NCI-H82 treated with DMSO at 0.1 percent for 48 hours (cell line): ENCODE measurements around the gene MRFAP1.
A peak's percentile ranks its signal among the peaks of the same experiment; 100 is the strongest.
"Not testable (repeated sequence)": the region's sequence is repeated elsewhere in the genome, so short reads cannot be mapped to it uniquely, and the experiment has no call there.

Experiments used
- DNase-seq: peaks from one replicate; lab custom pipeline; 2025; ENCODE audit not compliant: unreplicated experiment; lab: John Stamatoyannopoulos, UW

The MRFAP1 gene

DNA sequence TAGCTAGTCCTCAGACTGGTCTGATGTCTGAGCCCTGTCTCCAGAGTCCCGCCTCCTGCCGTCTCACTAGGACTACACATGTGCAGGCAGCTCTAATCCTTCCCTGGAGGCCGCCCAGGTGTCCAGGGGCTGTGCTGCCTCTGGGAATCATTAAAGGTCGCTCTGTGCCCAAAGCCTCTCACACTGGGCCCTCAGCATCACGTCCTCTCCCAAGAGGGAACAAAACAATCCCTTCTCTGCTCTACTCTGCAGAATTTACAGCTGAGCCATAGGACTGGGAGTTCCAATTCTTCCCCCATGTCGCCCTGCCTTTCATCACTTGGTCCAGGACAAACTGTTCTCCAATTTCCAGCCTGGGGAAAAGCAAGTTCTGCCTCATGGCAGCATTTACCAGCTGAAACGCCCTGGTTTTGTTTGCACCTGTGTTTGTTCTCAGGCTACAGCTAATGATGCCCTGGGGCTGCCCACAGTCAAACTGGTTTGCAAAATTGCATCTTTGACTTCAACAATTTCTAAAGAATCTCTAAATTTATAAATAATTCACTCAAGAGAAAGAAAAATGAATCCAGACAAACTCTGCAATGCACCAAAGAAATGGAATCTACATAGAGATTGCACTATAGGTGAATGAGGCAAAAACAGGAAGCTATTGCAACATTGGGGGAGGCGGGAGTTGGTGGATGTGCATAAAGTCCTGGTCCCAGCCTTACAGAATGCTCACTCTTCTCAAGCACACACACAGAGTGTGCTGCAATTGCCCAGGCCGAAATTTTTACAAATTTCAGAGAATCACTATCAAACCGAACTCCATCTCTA lies 7.2 kb upstream of the MRFAP1 start:
- DNase-seq: peak; percentile 10

GRCh38 chr4:6634746-6635145 lies 5.7 kb upstream of the MRFAP1 start:
- DNase-seq: no peak

DNA sequence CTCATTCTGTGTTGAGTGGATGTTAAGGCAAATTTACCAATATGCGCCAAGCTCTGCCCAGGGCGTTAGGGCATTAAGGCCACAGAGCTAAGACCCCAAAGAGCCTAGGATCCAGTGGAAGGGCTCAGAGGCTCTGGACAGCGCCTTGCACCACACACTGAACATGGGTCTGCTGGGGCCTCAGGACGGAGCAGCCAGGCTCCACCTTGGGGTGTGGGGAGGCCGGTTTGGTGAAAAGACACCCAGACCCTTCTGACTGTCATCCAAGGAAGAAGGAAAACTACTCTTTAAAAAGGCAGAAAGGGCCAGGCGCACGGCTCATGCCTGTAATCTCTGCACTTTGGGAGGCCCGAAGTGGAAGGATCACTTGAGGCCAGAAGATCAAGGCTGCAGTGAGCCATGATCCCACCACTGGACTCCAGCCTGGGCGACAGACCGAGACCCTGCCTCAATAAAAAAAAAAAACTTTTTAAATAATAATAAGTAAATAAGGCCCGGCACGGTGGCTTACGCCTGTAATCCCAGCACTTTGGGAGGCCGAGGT lies 1.3 kb upstream of the MRFAP1 start:
- no peak for DNase-seq

DNA sequence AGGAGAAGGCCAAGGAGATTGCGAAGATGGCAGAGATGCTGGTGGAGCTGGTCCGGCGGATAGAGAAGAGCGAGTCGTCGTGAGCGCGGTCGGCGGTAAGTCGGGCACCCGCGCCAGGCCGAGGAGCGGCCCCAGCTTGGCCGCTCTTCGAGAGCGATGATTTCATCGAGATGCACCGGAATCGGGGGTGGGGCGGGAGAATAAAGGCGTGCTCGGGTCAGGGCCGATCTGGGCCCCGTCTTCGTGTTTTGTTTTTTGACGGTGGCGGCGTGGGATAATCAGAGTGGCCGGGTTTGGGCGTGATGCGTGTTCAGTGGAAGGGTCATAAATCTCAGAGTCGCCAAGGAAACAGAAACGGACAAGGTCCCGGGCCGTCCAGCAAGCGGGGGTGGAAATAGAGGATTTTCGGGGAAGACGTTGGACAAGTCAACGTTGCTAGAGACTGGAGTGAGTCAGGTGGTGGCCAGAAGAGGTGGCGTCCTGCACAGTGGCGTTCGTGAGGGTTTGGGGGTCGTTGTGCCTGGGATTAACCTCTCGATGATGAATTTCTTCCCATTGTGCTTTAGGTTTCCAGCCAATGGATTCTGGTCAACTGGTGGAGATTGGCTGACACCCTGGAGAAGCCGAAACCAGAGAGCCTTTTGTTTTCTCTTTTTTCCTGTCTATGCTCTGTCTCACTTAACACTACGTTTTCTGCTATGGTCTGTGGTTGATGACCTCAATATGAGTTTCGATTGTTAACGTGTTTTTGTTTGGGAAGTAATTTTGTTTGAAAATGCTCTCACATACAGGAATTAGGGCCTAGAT lies 882 bp downstream of the MRFAP1 start:
- no peak for DNase-seq

GRCh38 chr4:6641971-6642320 lies 1.5 kb downstream of the MRFAP1 start:
- no peak for DNase-seq

GRCh38 chr4:6643141-6643847 lies 2.8 kb downstream of the MRFAP1 start:
- DNase-seq: no peak

GRCh38 chr4:6644792-6645530 lies 4.5 kb downstream of the MRFAP1 start:
- DNase-seq: no peak

- DNase-seq: no peak
These were observed 6.7 kb downstream of the MRFAP1 start for GRCh38 chr4:6647169-6647568.

- no peak for DNase-seq
These were observed 7.2 kb downstream of the MRFAP1 start for GRCh38 chr4:6647582-6648230.

DNA sequence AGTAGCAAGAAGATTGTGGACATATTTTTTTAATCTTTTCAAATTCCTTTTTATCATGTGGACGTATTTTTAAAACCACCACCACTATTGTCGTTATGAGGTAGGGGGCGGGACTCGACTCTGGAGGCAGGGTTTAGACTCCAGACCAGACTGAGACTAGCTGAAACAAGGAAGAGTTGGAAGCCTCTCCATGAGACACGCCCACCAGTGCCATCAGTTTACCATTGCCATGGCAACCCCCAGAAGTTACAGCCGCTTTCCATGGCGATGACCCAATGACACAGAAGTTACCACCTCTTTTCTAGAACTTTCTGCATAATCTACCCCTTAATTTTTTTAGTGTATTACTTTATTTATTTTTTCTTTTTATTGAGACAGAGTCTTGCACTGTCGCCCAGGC lies 8.7 kb downstream of the MRFAP1 start:
- no peak for DNase-seq

DNA sequence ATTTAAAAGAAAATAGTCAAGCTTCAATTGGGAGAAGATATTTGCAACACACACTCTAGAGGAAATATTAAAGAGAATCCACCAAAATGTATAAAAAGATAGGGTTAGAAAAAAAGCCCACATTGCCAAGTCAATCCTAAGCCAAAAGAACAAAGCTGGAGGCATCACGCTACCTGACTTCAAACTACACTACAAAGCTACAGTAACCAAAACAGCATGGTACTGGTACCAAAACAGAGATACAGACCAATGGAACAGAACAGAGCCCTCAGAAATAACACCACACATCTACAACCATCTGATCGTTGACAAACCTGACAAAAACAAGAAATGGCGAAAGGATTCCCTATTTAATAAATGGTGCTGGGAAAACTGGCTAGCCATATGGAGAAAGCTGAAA lies 13.7 kb downstream of the MRFAP1 start:
- DNase-seq: not testable (repeated sequence)

GRCh38 chr4:6655291-6655690 lies 14.8 kb downstream of the MRFAP1 start:
- not testable (repeated sequence) for DNase-seq

GRCh38 chr4:6655924-6656323 lies 15.4 kb downstream of the MRFAP1 start:
- DNase-seq: no peak

- no peak for DNase-seq
These were observed 17.0 kb downstream of the MRFAP1 start for GRCh38 chr4:6657242-6658208.

DNA sequence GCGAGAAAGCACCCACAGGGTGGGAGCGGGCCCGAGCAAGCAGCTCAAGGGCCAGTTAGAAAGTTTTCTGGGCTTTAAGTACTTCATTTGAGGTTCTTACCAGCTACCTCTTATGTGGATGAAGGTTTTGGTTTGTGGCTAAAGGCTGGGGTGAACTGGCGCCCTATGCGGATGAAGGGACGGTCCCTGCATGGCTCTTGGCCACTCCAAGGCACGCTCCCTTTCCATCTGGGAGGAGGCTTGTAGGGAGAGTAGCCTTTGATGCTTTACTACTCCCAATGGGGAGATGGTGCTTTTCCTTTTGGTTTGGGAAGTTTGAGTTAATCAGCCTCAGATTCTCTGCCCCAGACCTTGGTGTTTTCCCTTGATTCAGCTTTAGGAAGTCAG lies 17.7 kb downstream of the MRFAP1 start:
- no peak for DNase-seq

DNA sequence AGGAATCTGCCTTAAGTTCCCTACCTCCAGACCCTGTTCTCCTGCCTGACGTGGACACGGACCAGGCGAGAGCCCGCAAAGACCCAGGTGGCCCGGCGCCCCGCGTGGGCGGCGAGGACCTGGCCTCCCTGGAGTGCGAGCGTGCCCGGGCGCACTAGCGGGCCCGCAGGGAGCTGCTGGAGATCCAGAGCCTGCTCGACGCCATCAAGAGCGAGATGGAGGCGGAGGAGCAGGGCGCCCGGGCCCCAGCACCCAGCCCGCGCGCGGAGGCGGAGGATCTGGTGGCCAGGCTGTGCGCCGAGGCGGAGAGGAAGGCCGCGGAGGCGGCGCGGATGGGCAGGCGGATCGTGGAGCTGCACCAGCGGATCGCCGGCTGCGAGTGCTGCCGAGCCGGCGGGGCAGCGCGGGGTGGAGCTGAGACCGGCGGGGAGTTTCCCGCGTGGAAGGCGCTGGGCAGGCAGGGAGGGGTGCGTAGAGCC lies 18.2 kb downstream of the MRFAP1 start:
- no peak for DNase-seq

GRCh38 chr4:6659897-6660296 lies 19.4 kb downstream of the MRFAP1 start:
- DNase-seq: no peak

- no peak for DNase-seq
These were observed 19.9 kb downstream of the MRFAP1 start for GRCh38 chr4:6660430-6660829.

DNA sequence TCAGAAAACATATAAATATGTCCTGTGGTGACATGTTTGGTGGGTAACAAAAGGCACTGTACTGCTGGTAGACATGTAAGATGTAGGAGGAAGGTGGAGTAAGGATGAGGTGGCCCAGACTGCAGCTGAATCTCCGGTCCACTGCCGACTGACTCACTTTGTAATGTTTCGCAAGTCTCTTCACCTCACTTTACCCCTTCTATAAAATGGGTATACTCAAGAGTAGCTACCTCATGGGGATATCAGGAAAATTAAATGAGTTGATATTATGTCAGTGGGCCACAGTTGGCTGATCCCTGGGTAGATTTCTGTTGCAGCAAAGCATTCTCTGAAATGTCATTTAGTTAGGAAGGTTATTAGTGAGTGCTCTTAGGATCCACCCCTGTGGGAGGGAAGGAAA lies 22.1 kb downstream of the MRFAP1 start:
- DNase-seq: no peak
